GM12878 (cell line): ENCODE data around the gene TAPBP. TPM values are rescaled to one million over a fixed set of nuclear protein-coding genes. Genes with fewer than 3 reads are reported as not detected.

Experiments
- ATAC-seq: fragments of 200-7000 bp; cut with Tn5 transposase; 3 replicates; pipeline ENCODE4 v1.9.1; 2020; ENCODE audit warnings: mild to moderate bottlenecking, moderate library complexity
- BruUV-seq: library from RNA; stranded (reverse); fragments of 400-500 nt; replicated peaks from 2 replicates; lab custom pipeline; 2021; lab: Mats Ljungman, UMichigan
- CTCF ChIA-PET: fragments of 300-600 bp; sonication (Branson Sonifier 250); formaldehyde crosslinking; extraction: SDS; loops from one replicate; lab custom pipeline; 2021; ENCODE audit warnings: inconsistent platforms; lab: Yijun Ruan, JAX
- POLR2A ChIA-PET: fragments of 350-600 bp; formaldehyde crosslinking; extraction: SDS; loops from one replicate; lab custom pipeline; 2021; ENCODE audit warnings: inconsistent platforms; lab: Charles Lee
- RAD21 ChIA-PET: fragments of 300-600 bp; sonication (Branson Sonifier 250); formaldehyde crosslinking; loops from one replicate; lab custom pipeline; 2023; ENCODE audit warnings: antibody characterized with exemption; ENCODE audit not compliant: unreplicated experiment; lab: Charles Lee
- SMC1A ChIA-PET: fragments of 300-600 bp; sonication (Branson Sonifier 250); formaldehyde crosslinking; loops from one replicate; lab custom pipeline; 2023; ENCODE audit not compliant: unreplicated experiment, uncharacterized antibody; lab: Charles Lee
- DNase-seq: peaks from one replicate; pipeline ENCODE4 v3.0.0-alpha.2; 2011; ENCODE audit warnings: low read depth, low spot score
- FAIRE-seq: peaks from 3 replicates; lab custom pipeline; 2011; peaks lifted over from hg19 to GRCh38; lab: Jason Lieb, UNC
- H2AFZ ChIP-seq: 2 replicates; pipeline ENCODE4 v1.6.0; 2011; ENCODE audit warnings: low read depth, low read length, control low read depth; ENCODE audit not compliant: control insufficient read depth
- H3K27ac ChIP-seq: 2 replicates; pipeline ENCODE4 v1.5.1; 2011; ENCODE audit warnings: control low read depth; ENCODE audit not compliant: control insufficient read depth, insufficient read depth
- H3K27me3 ChIP-seq, 2 experiments: replicated peaks in 1 of 2; 2 replicates each; pipeline versions ENCODE4 v1.6.0 to v1.6.1; 2011; ENCODE audit warnings: low read length in 1 of 2; ENCODE audit not compliant: control insufficient read depth in 2 of 2, insufficient read depth in 2 of 2
- H3K36me3 ChIP-seq, 2 experiments: 2 replicates each; pipeline ENCODE4 v1.5.1; 2011; ENCODE audit warnings: low read length in 1 of 2; ENCODE audit not compliant: control insufficient read depth in 2 of 2, insufficient read depth in 2 of 2
- H3K4me1 ChIP-seq: 2 replicates; pipeline ENCODE4 v1.6.1; 2011; ENCODE audit warnings: mild to moderate bottlenecking, low read length, moderate library complexity, mixed read lengths; ENCODE audit not compliant: control insufficient read depth, insufficient read depth
- H3K4me2 ChIP-seq: 2 replicates; pipeline ENCODE4 v1.6.0; 2011; ENCODE audit warnings: control low read depth; ENCODE audit not compliant: control insufficient read depth, insufficient read depth
- H3K4me3 ChIP-seq: fragments of 200-600 bp; sonication (generic); 2 replicates; pipeline ENCODE4 v1.5.1; 2016
- H3K79me2 ChIP-seq: 2 replicates; pipeline ENCODE4 v1.6.0; 2011; ENCODE audit warnings: low read length; ENCODE audit not compliant: control insufficient read depth, insufficient read depth
- H3K9ac ChIP-seq: 2 replicates; pipeline ENCODE4 v1.8.0; 2011; ENCODE audit warnings: low read length, control low read depth, mixed read lengths; ENCODE audit not compliant: control insufficient read depth, insufficient read depth
- H3K9me3 ChIP-seq: replicated peaks from 3 replicates; pipeline ENCODE4 v1.5.1; 2011; ENCODE audit warnings: mild to moderate bottlenecking, low read length; ENCODE audit not compliant: control insufficient read depth, insufficient read depth
- H4K20me1 ChIP-seq: 2 replicates; pipeline ENCODE4 v1.6.0; 2011; ENCODE audit not compliant: control insufficient read depth, insufficient read depth
- ASH2L ChIP-seq: fragments of 300-600, 200-600 bp; sonication (generic); IDR thresholded peaks from 2 replicates; pipeline ENCODE4 v1.6.1; 2017; ENCODE audit warnings: low read depth, mild to moderate bottlenecking, borderline replicate concordance
- CBX5 ChIP-seq: sonication (generic); IDR thresholded peaks from 2 replicates; pipeline ENCODE4 v1.6.1; 2016; ENCODE audit warnings: low read depth, moderate library complexity, mild to moderate bottlenecking, inconsistent platforms
- CEBPB ChIP-seq, 2 experiments: fragments of 150-350 bp in 1 of 2; IDR thresholded peaks; 2 replicates each; pipeline ENCODE4 v1.6.1; 2012 to 2014; ENCODE audit warnings: low read depth in 2 of 2, low read length in 2 of 2, borderline replicate concordance in 1 of 2, inconsistent platforms in 1 of 2
- CREM ChIP-seq: IDR thresholded peaks from 2 replicates; pipeline ENCODE4 v1.6.1; 2014; ENCODE audit warnings: antibody characterized with exemption, low read depth
- EGR1 ChIP-seq, 2 experiments: IDR thresholded peaks; 1 replicate in 1 of 2; 2 replicates in 1 of 2; pipeline ENCODE4 v1.6.1; 2011 to 2012; ENCODE audit warnings: low read depth in 2 of 2, low read length in 2 of 2, borderline replicate concordance in 1 of 2, mild to moderate bottlenecking in 1 of 2, moderate library complexity in 1 of 2
- ELK1 ChIP-seq: IDR thresholded peaks from 2 replicates; pipeline ENCODE4 v1.6.1; 2012; ENCODE audit warnings: low read depth, low read length, improper control_type of control experiment
- GABPA ChIP-seq: IDR thresholded peaks from 2 replicates; pipeline ENCODE4 v1.6.1; 2014; ENCODE audit warnings: antibody characterized with exemption, low read depth, mild to moderate bottlenecking, inconsistent platforms
- JUND ChIP-seq: IDR thresholded peaks from 2 replicates; pipeline ENCODE4 v1.6.1; 2012; ENCODE audit warnings: low read depth, mild to moderate bottlenecking, low read length, improper control_type of control experiment, moderate library complexity
- NR2F1 ChIP-seq: fragments of 450-650 bp; conservative IDR thresholded peaks from 2 replicates; pipeline ENCODE4 v1.6.1; 2017; ENCODE audit warnings: mild to moderate bottlenecking
- RUNX3 ChIP-seq: IDR thresholded peaks from 2 replicates; pipeline ENCODE4 v1.6.1; 2012; ENCODE audit warnings: low read length, inconsistent platforms
- SUPT20H ChIP-seq: IDR thresholded peaks from 2 replicates; pipeline ENCODE4 v1.6.1; 2011; ENCODE audit warnings: low read depth, mild to moderate bottlenecking, low read length, moderate library complexity, borderline replicate concordance; ENCODE audit not compliant: control insufficient read depth
- TCF3 ChIP-seq: IDR thresholded peaks from 2 replicates; pipeline ENCODE4 v1.6.1; 2012; ENCODE audit warnings: low read depth, mild to moderate bottlenecking, low read length, borderline replicate concordance; ENCODE audit not compliant: insufficient read depth
- ZNF24 ChIP-seq: fragments of 450-650 bp; IDR thresholded peaks from 2 replicates; pipeline ENCODE4 v1.6.1; 2017; ENCODE audit warnings: antibody characterized with exemption, mild to moderate bottlenecking
- WGBS: methylation state at CpG from one replicate; pipeline ENCODE4 v1.1.6; 2016; ENCODE audit warnings: low lambda C conversion rate; ENCODE audit not compliant: insufficient replicate concordance, insufficient coverage; ENCODE audit errors: missing lambda C conversion rate; 5-methylcytosine and 5-hydroxymethylcytosine counted together
- in situ Hi-C: fragments of 300-500 bp; cut with MboI; formaldehyde crosslinking; loops from 9 replicates; pipeline ENCODE4 v1.14.3; 2018; ENCODE audit warnings: mixed read lengths
- intact Hi-C: fragments of 100-400 bp; cut with micrococcal nuclease; formaldehyde crosslinking; loops from one replicate; pipeline ENCODE4 v1.14.2; 2022; ENCODE audit not compliant: unreplicated experiment
- polyA plus RNA-seq, 11 experiments: library from polyadenylated mRNA; depleted of rRNA in 4 of 11; unstranded in 6 of 11; stranded (reverse) in 5 of 11; fragments of >200 nt; fragmentation: Nextera tagmentation in 4 of 11; fragmentation: Illumina TruSeq in 1 of 11; extraction: Ambion mirVana in 4 of 11; extraction: Trizol in 1 of 11; gene quantifications; 1 replicate in 1 of 11; 2 replicates in 10 of 11; pipeline versions ENCODE4 v1.2.1 to v1.2.3, GENCODE V29; 2011 to 2016; ENCODE audit warnings: inconsistent platforms in 2 of 11, missing spikeins in 2 of 11, low read depth in 1 of 11
- total RNA-seq, 4 experiments: library from RNA; depleted of rRNA in 3 of 4; stranded (reverse); fragments of >200 nt in 3 of 4; fragmentation: Illumina TruSeq in 1 of 4; extraction: Trizol in 1 of 4; gene quantifications; 2 replicates each; pipeline versions ENCODE4 v1.2.1 to v1.2.3, GENCODE V29; 2013 to 2021
- TF ChIP-seq, protein P1 (sequence below), 3 experiments: IDR thresholded peaks in 2 of 3; conservative IDR thresholded peaks in 1 of 3; 2 replicates each; pipeline ENCODE4 v1.5.1; 2011; ENCODE audit warnings: low read depth in 3 of 3, low read length in 3 of 3, mild to moderate bottlenecking in 3 of 3, control low read depth in 2 of 3, moderate library complexity in 2 of 3, inconsistent platforms in 1 of 3, mixed read lengths in 1 of 3; ENCODE audit not compliant: control insufficient read depth in 2 of 3, insufficient read depth in 1 of 3; ENCODE audit errors: extremely low read depth in 1 of 3
- TF ChIP-seq, protein P2 (sequence below): fragments of 450-650 bp; IDR thresholded peaks from 2 replicates; pipeline ENCODE4 v1.6.1; 2017; ENCODE audit warnings: mild to moderate bottlenecking, moderate library complexity

Gene TAPBP
- total and polyA plus RNA-seq, 10 of the 15 experiments (the other 5 are each of a cell fraction or from before 2014, with no cell fraction given), result 14.6 to 210 (median 78.1) TPM

- TF ChIP-seq EGR1 (IDR thresholded peaks at IDR 0.05; ENCODE audit: borderline replicate concordance in 1 of 2, low read depth in 2 of 2, low read length in 2 of 2) (no peak), SUPT20H (no peak)
Measured at GRCh38 chr6:33339193-33339592, 25.3 kb upstream of the TAPBP start (continued).

- Histone ChIP-seq H2AFZ (no peak overlapping the region), H4K20me1 (no peaks in the 10 kb centered on the region), H3K9me3 (no peaks in the 10 kb centered on the region), H3K27me3 (no peaks in the 10 kb centered on the region), H3K27ac (no peak overlapping the region), H3K4me1 (peaks cover 6% of the 10 kb centered on the region; the same call in 1 of the 2 replicates), H3K9ac (no peak overlapping the region), H3K79me2 (no peaks in the 10 kb centered on the region), H3K36me3 (no peaks in the 10 kb centered on the region), H3K4me2 (no peak overlapping the region), H3K4me3 (no peak overlapping the region)
- no TSS peak for BruUV-seq
- intact Hi-C loops (no loop called here), in situ Hi-C loops (no loop called here)
- DNase-seq (no peak), ATAC-seq (no peak), FAIRE-seq (no peak)
- ChIA-PET CTCF (interaction anchor here (1.1 to 5.6 kb wide), 2 partner anchors 8 to 76 kb away, joined by 3 to 25 read pairs; no protein-coding TSS in a partner anchor), SMC1A (interaction anchor here (2.5 kb wide), 1 partner anchor 9 kb away, joined by 17 read pairs; no protein-coding TSS in a partner anchor), POLR2A (interaction anchor here (0.7 to 1.5 kb wide), 4 partner anchors 11 to 39 kb away, joined by 3 to 4 read pairs (median 4); partner anchors contain the start of gene ZBTB22), RAD21 (interaction anchor here (1.2 to 2.0 kb wide), 2 partner anchors 8 to 65 kb away, joined by 3 to 6 read pairs; partner anchors contain the start of genes RPS18 and VPS52)
- WGBS, result 65% methylated on average over 3 of the region's 3 CpGs
- TF ChIP-seq ELK1 (no peak), JUND (no peak), RUNX3 (no peak), CEBPB (IDR thresholded peaks at IDR 0.05; ENCODE audit: borderline replicate concordance in 1 of 2, low read depth in 2 of 2, low read length in 2 of 2) (no peak), CBX5 (no peak), ZNF24 (no peak), NR2F1 (no peak), CREM (no peak), TCF3 (no peak), GABPA (no peak), ASH2L (no peak)
- TF ChIP-seq, protein P1, sequence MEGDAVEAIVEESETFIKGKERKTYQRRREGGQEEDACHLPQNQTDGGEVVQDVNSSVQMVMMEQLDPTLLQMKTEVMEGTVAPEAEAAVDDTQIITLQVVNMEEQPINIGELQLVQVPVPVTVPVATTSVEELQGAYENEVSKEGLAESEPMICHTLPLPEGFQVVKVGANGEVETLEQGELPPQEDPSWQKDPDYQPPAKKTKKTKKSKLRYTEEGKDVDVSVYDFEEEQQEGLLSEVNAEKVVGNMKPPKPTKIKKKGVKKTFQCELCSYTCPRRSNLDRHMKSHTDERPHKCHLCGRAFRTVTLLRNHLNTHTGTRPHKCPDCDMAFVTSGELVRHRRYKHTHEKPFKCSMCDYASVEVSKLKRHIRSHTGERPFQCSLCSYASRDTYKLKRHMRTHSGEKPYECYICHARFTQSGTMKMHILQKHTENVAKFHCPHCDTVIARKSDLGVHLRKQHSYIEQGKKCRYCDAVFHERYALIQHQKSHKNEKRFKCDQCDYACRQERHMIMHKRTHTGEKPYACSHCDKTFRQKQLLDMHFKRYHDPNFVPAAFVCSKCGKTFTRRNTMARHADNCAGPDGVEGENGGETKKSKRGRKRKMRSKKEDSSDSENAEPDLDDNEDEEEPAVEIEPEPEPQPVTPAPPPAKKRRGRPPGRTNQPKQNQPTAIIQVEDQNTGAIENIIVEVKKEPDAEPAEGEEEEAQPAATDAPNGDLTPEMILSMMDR (IDR thresholded peaks at IDR 0.05 in 2 of 3, conservative IDR thresholded peaks at IDR 0.05 in 1 of 3; ENCODE audit: control insufficient read depth in 2 of 3, extremely low read depth in 1 of 3, insufficient read depth in 1 of 3, low read depth in 3 of 3, low read length in 3 of 3), result no peak
- TF ChIP-seq, protein P2, sequence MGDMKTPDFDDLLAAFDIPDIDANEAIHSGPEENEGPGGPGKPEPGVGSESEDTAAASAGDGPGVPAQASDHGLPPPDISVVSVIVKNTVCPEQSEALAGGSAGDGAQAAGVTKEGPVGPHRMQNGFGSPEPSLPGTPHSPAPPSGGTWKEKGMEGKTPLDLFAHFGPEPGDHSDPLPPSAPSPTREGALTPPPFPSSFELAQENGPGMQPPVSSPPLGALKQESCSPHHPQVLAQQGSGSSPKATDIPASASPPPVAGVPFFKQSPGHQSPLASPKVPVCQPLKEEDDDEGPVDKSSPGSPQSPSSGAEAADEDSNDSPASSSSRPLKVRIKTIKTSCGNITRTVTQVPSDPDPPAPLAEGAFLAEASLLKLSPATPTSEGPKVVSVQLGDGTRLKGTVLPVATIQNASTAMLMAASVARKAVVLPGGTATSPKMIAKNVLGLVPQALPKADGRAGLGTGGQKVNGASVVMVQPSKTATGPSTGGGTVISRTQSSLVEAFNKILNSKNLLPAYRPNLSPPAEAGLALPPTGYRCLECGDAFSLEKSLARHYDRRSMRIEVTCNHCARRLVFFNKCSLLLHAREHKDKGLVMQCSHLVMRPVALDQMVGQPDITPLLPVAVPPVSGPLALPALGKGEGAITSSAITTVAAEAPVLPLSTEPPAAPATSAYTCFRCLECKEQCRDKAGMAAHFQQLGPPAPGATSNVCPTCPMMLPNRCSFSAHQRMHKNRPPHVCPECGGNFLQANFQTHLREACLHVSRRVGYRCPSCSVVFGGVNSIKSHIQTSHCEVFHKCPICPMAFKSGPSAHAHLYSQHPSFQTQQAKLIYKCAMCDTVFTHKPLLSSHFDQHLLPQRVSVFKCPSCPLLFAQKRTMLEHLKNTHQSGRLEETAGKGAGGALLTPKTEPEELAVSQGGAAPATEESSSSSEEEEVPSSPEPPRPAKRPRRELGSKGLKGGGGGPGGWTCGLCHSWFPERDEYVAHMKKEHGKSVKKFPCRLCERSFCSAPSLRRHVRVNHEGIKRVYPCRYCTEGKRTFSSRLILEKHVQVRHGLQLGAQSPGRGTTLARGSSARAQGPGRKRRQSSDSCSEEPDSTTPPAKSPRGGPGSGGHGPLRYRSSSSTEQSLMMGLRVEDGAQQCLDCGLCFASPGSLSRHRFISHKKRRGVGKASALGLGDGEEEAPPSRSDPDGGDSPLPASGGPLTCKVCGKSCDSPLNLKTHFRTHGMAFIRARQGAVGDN, result no peak
Measured at GRCh38 chr6:33336495-33336894, 22.6 kb upstream of the TAPBP start.
